ENCODE results near the gene KDM1B. TPM values are rescaled to one million over a fixed set of nuclear protein-coding genes. Genes with fewer than 3 reads are reported as not detected.
A peak's percentile ranks its signal among the peaks of the same experiment; 100 is the strongest.

KDM1B gene
- total RNA-seq, 1 experiment from 2014 or later: 21.2 TPM

DNA sequence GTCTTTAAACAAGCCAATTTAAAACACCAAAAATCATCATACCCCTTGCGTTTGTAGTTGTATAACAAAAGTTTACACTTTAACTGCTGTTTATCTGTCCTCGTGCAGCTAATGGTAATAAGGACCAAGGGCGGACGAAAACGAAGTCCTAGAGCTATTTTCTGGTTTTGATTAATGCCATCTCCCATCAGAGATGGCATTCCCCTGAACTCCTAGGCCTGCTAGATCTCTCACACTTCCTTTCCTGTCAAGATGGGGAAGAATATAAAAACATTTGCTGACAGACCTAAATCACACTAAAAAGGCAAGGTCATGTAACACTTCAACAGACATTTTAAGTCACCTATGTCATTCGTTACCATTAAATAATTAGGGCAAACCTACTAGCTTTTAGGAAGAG, 99.6 kb downstream of the KDM1B start:
- ChIA-PET CTCF (interaction anchor here (0.5 to 1.2 kb wide), 3 partner anchors 18 to 547 kb away, joined by 3 read pairs; no protein-coding TSS in a partner anchor), POLR2A (interaction anchor here (0.7 to 1.5 kb wide), 6 partner anchors 9 to 99 kb away, joined by 3 to 7 read pairs (median 4); partner anchors contain the start of gene DEK)
- no peak overlapping the region for H3K27ac Mint-ChIP-seq (ENCODE audit: low read depth, unreplicated experiment)
- H3K4me3 Mint-ChIP-seq (ENCODE audit: unreplicated experiment): no peak overlapping the region
- H3K9me3 Mint-ChIP-seq (ENCODE audit: unreplicated experiment): no peaks in the 10 kb centered on the region
- TF ChIP-seq, protein P1, sequence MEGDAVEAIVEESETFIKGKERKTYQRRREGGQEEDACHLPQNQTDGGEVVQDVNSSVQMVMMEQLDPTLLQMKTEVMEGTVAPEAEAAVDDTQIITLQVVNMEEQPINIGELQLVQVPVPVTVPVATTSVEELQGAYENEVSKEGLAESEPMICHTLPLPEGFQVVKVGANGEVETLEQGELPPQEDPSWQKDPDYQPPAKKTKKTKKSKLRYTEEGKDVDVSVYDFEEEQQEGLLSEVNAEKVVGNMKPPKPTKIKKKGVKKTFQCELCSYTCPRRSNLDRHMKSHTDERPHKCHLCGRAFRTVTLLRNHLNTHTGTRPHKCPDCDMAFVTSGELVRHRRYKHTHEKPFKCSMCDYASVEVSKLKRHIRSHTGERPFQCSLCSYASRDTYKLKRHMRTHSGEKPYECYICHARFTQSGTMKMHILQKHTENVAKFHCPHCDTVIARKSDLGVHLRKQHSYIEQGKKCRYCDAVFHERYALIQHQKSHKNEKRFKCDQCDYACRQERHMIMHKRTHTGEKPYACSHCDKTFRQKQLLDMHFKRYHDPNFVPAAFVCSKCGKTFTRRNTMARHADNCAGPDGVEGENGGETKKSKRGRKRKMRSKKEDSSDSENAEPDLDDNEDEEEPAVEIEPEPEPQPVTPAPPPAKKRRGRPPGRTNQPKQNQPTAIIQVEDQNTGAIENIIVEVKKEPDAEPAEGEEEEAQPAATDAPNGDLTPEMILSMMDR (IDR thresholded peaks at IDR 0.05; ENCODE audit: unreplicated experiment): no peak
- intact Hi-C loops (cut with micrococcal nuclease): no loop called here
- no peak for DNase-seq (ENCODE audit: unreplicated experiment)
- H3K4me1 Mint-ChIP-seq (ENCODE audit: insufficient read depth, unreplicated experiment): peaks cover 5% of the 10 kb centered on the region
- TSS peak; percentile 7 for BruUV-seq (replicated peaks)
- peaks cover 92% of the 10 kb centered on the region for H3K36me3 Mint-ChIP-seq (ENCODE audit: insufficient read depth, unreplicated experiment)
- no peaks in the 10 kb centered on the region for H3K27me3 Mint-ChIP-seq (ENCODE audit: insufficient read depth, unreplicated experiment)

DNA sequence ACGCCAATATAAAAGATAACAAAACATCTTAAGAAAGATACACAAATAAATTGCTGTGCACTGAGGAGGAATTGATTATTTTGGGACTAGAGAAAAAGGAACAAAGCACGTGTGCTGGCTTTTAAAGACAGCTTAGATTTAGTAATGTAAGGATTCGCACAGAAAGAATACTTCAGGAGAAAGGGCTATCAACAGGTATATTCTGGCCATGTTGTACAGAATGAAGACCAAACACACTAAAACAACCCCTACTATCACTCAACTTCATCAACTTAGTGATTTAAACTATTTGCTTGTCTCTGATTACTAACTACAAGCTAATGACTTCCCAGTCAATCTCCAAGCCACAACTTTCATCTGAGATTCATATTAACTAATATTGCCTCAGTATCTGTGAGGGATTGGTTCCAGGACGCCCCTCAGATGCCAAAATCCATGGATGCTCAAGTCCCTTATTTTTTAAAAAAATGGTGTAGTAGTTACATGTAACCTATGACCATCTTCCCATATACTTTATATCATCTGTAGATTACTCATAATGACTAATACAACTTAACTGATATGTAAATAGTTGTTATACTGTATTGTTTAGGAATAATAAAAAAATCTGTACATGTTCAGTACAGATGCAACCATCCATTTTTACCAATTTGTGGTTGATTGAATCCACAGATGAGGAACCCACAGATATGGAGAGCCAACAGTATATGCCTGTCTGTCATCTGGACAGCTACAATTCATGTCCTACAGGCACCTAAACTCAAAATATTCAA, 104.6 kb downstream of the KDM1B start:
- no peak for DNase-seq (ENCODE audit: unreplicated experiment)
- Mint-ChIP-seq H3K4me1 (ENCODE audit: insufficient read depth, unreplicated experiment) (peaks cover 29% of the 10 kb centered on the region), H3K9me3 (ENCODE audit: unreplicated experiment) (no peaks in the 10 kb centered on the region), H3K36me3 (ENCODE audit: insufficient read depth, unreplicated experiment) (peaks cover 47% of the 10 kb centered on the region), H3K27ac (ENCODE audit: low read depth, unreplicated experiment) (peak overlapping the region; percentile 81), H3K27me3 (ENCODE audit: insufficient read depth, unreplicated experiment) (no peaks in the 10 kb centered on the region), H3K4me3 (ENCODE audit: unreplicated experiment) (peak overlapping the region; percentile 51)
- TF ChIP-seq, protein P1 (IDR thresholded peaks at IDR 0.05; ENCODE audit: unreplicated experiment): no peak
- intact Hi-C loops (cut with micrococcal nuclease): loop anchor here (5.0 kb wide), 2 partner anchors 127 to 273 kb away; partner anchors contain the start of genes KIF13A and RNF144B
- ChIA-PET CTCF (no interaction called here), POLR2A (interaction anchor here (0.5 to 6.0 kb wide), 7 partner anchors 9 to 130 kb away, joined by 3 to 65 read pairs (median 7); no protein-coding TSS in a partner anchor)
- no TSS peak for BruUV-seq (replicated peaks)

DNA sequence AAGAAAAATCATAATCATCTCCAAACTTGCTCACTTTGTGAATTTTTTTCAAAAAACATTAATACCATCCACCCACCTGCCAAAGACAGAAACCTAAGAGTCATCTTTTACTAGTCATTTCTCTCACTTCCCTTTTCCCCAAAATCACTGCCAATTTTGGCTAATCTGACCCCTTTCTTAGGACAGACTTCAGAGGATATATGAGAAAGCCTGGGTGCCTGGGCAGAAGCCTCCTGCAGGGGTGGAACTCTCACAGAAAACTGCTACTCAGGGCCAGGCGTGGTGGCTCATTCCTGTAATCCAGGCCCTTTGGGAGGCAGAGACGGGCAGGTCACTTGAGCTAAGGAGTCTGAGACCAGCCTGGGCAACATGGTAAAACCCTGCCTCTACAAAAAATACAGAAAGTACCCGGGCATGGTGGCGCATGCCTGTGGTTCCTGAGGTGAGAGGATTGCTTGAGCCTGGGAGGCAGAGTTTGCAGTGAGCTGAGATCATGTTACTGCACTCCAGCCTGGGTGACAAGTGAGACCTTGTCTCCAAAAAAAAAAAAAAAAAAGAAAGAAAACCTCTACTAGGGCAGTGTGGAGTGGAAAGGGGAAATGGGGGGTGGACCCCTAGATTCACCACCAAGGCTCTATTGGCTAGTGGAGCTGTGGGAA, 105.4 kb downstream of the KDM1B start:
- Mint-ChIP-seq H3K27me3 (ENCODE audit: insufficient read depth, unreplicated experiment) (no peaks in the 10 kb centered on the region), H3K4me1 (ENCODE audit: insufficient read depth, unreplicated experiment) (peaks cover 36% of the 10 kb centered on the region), H3K4me3 (ENCODE audit: unreplicated experiment) (peak overlapping the region; percentile 51), H3K9me3 (ENCODE audit: unreplicated experiment) (no peaks in the 10 kb centered on the region), H3K36me3 (ENCODE audit: insufficient read depth, unreplicated experiment) (peaks cover 40% of the 10 kb centered on the region), H3K27ac (ENCODE audit: low read depth, unreplicated experiment) (peak overlapping the region; percentile 81)
- peak; percentile 62 for DNase-seq (ENCODE audit: unreplicated experiment)
- CTCF ChIA-PET: interaction anchor here (0.7 kb wide), 1 partner anchor 1182 kb away, joined by 3 read pairs; no protein-coding TSS in a partner anchor
- BruUV-seq (replicated peaks): no TSS peak
- POLR2A ChIA-PET: interaction anchor here (0.8 to 6.0 kb wide), 8 partner anchors 10 to 280 kb away, joined by 3 to 65 read pairs (median 9); partner anchors contain the start of gene RNF144B
- TF ChIP-seq, protein P1 (IDR thresholded peaks at IDR 0.05; ENCODE audit: unreplicated experiment): no peak
- intact Hi-C loops (cut with micrococcal nuclease): loop anchor here (5.0 kb wide), 2 partner anchors 127 to 273 kb away; partner anchors contain the start of genes KIF13A and RNF144B

DNA sequence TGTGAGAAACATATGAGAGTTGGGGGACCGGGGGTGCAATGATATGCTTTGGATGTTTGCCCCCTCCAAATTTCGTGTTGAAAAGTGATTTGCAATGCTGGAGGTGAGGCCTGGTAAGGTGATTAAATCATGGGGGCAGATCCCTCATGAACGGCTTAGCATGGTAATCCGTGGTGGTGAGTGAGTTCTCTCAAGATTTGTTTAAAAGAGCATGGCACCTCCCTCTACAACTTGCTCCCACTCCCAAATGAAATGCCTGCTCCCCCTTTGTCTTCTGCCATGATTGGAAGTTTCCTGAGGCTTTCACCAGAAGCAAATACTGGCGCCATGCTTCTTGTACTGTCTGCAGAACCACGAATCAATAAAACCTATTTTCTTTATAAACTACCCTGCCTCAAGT, 106.7 kb downstream of the KDM1B start:
- intact Hi-C loops (cut with micrococcal nuclease): loop anchor here (5.0 kb wide), 2 partner anchors 125 to 275 kb away; partner anchors contain the start of genes KIF13A and RNF144B
- no TSS peak for BruUV-seq (replicated peaks)
- no peaks in the 10 kb centered on the region for H3K27me3 Mint-ChIP-seq (ENCODE audit: insufficient read depth, unreplicated experiment)
- TF ChIP-seq, protein P1 (IDR thresholded peaks at IDR 0.05; ENCODE audit: unreplicated experiment): no peak
- peak overlapping the region; percentile 81 for H3K27ac Mint-ChIP-seq (ENCODE audit: low read depth, unreplicated experiment)
- H3K9me3 Mint-ChIP-seq (ENCODE audit: unreplicated experiment): no peaks in the 10 kb centered on the region
- no peak for DNase-seq (ENCODE audit: unreplicated experiment)
- ChIA-PET CTCF (interaction anchor here (0.9 to 1.4 kb wide), 2 partner anchors 21 to 52 kb away, joined by 3 to 4 read pairs; no protein-coding TSS in a partner anchor), POLR2A (interaction anchor here (1.0 to 6.0 kb wide), 5 partner anchors 15 to 126 kb away, joined by 3 to 65 read pairs (median 40); partner anchors contain the start of gene RNF144B)
- peak overlapping the region; percentile 96 for H3K4me3 Mint-ChIP-seq (ENCODE audit: unreplicated experiment)
- peaks cover 27% of the 10 kb centered on the region for H3K36me3 Mint-ChIP-seq (ENCODE audit: insufficient read depth, unreplicated experiment)
- peaks cover 36% of the 10 kb centered on the region for H3K4me1 Mint-ChIP-seq (ENCODE audit: insufficient read depth, unreplicated experiment)

Measured in MCF 10A (cell line).